ENCODE measurements around the gene ATP6V0A4.

The ATP6V0A4 gene

DNA sequence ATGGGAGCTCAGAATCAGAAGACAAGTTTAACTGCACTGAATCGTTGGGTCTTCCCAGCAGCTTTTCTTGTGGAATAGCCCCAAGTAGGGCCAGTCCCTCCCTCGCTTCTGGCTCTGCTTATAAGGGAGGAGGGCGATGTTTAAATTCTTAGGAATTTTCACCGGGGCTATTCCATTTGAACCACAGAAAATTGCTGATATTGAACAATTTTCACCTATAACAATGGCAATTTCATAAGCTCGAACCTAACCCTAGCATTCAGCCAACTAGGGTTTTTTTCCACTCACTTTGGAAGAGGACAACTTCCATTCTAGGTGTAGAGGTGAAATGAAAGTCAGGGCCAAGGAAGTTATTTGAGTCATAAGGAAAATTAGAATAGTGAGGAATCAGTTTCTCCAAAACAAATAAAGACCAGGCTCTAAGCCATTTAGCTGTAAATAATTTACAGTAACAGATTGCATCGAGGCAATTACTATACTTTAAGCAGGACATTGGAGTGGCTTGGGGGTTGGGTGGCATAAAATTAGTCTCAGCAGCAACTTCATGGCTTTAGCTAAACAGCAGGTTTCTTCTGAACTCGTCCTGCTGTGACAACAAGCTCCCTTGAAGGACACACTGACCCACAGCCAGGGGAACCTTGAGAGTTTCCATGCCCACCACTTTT is 1.5 kb upstream of the ATP6V0A4 start:
- TF ChIP-seq, protein P1, sequence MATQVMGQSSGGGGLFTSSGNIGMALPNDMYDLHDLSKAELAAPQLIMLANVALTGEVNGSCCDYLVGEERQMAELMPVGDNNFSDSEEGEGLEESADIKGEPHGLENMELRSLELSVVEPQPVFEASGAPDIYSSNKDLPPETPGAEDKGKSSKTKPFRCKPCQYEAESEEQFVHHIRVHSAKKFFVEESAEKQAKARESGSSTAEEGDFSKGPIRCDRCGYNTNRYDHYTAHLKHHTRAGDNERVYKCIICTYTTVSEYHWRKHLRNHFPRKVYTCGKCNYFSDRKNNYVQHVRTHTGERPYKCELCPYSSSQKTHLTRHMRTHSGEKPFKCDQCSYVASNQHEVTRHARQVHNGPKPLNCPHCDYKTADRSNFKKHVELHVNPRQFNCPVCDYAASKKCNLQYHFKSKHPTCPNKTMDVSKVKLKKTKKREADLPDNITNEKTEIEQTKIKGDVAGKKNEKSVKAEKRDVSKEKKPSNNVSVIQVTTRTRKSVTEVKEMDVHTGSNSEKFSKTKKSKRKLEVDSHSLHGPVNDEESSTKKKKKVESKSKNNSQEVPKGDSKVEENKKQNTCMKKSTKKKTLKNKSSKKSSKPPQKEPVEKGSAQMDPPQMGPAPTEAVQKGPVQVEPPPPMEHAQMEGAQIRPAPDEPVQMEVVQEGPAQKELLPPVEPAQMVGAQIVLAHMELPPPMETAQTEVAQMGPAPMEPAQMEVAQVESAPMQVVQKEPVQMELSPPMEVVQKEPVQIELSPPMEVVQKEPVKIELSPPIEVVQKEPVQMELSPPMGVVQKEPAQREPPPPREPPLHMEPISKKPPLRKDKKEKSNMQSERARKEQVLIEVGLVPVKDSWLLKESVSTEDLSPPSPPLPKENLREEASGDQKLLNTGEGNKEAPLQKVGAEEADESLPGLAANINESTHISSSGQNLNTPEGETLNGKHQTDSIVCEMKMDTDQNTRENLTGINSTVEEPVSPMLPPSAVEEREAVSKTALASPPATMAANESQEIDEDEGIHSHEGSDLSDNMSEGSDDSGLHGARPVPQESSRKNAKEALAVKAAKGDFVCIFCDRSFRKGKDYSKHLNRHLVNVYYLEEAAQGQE (IDR thresholded peaks at IDR 0.05; ENCODE audit: low read depth): no peak
- TF ChIP-seq, protein P2, sequence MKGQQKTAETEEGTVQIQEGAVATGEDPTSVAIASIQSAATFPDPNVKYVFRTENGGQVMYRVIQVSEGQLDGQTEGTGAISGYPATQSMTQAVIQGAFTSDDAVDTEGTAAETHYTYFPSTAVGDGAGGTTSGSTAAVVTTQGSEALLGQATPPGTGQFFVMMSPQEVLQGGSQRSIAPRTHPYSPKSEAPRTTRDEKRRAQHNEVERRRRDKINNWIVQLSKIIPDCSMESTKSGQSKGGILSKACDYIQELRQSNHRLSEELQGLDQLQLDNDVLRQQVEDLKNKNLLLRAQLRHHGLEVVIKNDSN (IDR thresholded peaks at IDR 0.05): no peak

DNA sequence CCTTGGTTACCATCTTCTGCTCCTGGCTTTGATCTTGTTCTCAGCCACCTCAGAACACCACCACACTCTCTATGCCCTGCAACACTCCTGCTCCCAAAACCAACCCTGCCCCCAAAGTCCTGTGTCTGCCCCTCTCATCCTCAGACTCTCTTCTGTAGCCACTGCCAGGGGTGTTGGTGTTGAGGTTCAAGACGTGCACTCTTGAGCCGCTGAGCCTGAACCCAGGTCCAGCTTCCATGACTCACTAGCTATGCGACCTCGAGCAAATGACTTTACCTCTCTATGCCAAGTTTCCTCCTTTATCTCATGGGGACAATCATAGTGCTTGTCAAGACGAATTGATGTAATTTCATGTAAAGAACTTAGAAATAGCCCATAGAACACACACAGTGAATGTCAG is 840 bp upstream of the ATP6V0A4 start:
- TF ChIP-seq YY1 (IDR thresholded peaks at IDR 0.05; ENCODE audit: low read depth): no peak
- TF ChIP-seq, protein P1 (IDR thresholded peaks at IDR 0.05; ENCODE audit: low read depth): no peak
- TF ChIP-seq ZBTB7A (IDR thresholded peaks at IDR 0.05; ENCODE audit: low read depth): no peak
- no peak for TF ChIP-seq EP300 (IDR thresholded peaks at IDR 0.05; ENCODE audit: borderline replicate concordance)
- no peak for TF ChIP-seq NFIC (IDR thresholded peaks at IDR 0.05)
- TF ChIP-seq TEAD4 (IDR thresholded peaks at IDR 0.05): no peak
- no peak for TF ChIP-seq FOXM1 (IDR thresholded peaks at IDR 0.05; ENCODE audit: borderline replicate concordance, low read depth)
- no peak for TF ChIP-seq TCF12 (IDR thresholded peaks at IDR 0.05; ENCODE audit: low read depth)
- TF ChIP-seq CREB1 (IDR thresholded peaks at IDR 0.05; ENCODE audit: low read depth): no peak
- TF ChIP-seq, protein P3, sequence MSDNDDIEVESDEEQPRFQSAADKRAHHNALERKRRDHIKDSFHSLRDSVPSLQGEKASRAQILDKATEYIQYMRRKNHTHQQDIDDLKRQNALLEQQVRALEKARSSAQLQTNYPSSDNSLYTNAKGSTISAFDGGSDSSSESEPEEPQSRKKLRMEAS (IDR thresholded peaks at IDR 0.05): no peak
- no peak for TF ChIP-seq TAF1 (IDR thresholded peaks at IDR 0.05; ENCODE audit: low read depth)
- no peak for TF ChIP-seq EGR1 (IDR thresholded peaks at IDR 0.05)
- no peak for TF ChIP-seq RAD21 (IDR thresholded peaks at IDR 0.05; ENCODE audit: low read depth)
- TF ChIP-seq, protein P2 (IDR thresholded peaks at IDR 0.05): no peak
- TF ChIP-seq CEBPB (IDR thresholded peaks at IDR 0.05): no peak

DNA sequence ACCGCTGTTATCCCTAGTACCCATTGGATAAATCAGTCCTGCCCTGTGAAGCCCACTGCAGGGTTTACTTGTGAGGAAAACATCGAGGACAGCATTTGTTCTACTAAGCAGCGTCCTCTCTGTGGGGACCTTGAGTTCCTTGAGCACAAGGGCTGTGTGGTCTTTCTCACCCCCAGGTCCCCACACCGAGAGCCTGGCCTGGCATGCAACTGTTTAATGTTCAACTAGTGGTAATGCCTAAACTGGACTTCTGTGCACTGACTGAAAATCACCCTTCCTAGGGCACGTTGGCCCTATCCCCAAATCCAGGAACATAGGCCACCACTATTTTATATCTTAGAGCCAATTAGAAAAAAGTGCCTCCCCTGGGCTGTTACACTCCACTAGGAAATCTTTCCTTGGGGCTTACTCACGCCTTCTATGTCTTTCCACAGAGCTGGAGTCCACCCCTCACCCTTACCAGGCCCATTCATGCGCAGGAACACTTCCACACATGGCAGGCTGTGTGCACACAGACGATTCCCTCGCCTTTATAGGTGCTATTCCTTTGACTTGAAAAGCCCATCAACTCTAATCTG is 1.9 kb downstream of the ATP6V0A4 start:
- TF ChIP-seq TAF1 (IDR thresholded peaks at IDR 0.05; ENCODE audit: low read depth): no peak
- TF ChIP-seq, protein P2 (IDR thresholded peaks at IDR 0.05): no peak
- TF ChIP-seq CEBPB (IDR thresholded peaks at IDR 0.05): no peak
- no peak for TF ChIP-seq NFIC (IDR thresholded peaks at IDR 0.05)
- TF ChIP-seq, protein P3 (IDR thresholded peaks at IDR 0.05): no peak
- TF ChIP-seq TCF12 (IDR thresholded peaks at IDR 0.05; ENCODE audit: low read depth): no peak

DNA sequence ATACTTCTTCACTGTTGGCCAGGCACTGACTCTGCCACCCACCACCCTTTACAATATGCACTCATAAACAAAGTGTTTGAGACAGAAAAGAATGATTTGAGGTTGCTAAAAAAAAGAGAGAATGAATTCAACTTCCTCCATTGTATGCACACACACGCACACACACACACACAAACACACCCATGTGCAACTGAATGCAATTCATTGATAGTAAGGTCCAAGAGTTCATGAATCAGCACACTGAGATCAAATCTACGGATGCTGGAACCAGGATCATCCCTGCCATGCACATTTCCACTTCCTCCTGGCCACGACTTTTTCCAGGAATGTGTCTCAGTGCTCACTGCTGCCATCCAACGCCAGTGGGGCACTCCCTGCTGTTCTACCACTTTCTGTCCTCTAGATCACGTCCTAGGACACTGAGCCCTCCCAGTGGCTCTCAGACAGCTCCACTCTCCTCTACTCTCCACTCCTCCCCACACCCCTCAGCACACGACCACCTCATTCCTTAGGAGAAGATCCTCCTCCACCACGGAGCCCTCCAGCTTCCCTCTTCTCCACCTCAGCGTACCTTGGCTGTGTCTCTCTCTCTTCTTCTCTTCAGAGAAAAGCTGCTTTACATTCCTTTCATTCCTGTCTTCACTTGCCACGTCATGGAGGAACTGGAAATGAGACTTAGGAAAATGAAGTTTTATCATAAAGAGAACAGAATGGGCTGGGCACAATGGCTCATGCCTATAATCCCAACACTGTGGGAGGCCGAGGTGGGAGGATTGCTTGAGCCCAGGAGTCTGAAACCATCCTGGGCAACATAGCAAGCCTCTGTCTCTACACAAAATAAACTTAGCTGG is 12.2 kb downstream of the ATP6V0A4 start:
- TF ChIP-seq EGR1 (IDR thresholded peaks at IDR 0.05) (no peak), TEAD4 (IDR thresholded peaks at IDR 0.05) (peak; percentile 53), RAD21 (IDR thresholded peaks at IDR 0.05; ENCODE audit: low read depth) (peak; percentile 20; the same call in 1 of the 2 replicates)

DNA sequence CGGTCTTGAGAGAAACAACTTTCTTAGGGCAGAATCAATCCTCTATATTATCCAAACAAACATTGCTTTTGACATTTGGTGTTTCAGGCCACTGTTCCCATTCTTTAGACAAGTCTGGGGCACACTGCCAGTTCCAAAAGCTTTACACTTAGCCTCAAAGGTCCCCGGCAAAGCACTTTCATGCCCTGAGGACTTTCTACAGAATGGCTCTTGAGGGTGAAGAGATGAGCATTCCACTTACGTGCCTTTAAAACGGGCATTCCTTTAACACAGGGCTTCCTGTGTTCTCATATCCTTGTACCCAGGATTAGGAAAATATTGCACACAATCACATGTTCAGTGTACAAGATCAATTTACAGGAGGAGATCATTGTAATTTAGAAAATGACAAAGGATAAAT is 13.3 kb downstream of the ATP6V0A4 start:
- no peak for TF ChIP-seq ZBTB7A (IDR thresholded peaks at IDR 0.05; ENCODE audit: low read depth)
- no peak for TF ChIP-seq TAF1 (IDR thresholded peaks at IDR 0.05; ENCODE audit: low read depth)
- TF ChIP-seq TCF12 (IDR thresholded peaks at IDR 0.05; ENCODE audit: low read depth): no peak
- TF ChIP-seq, protein P1 (IDR thresholded peaks at IDR 0.05; ENCODE audit: low read depth): no peak
- no peak for TF ChIP-seq EP300 (IDR thresholded peaks at IDR 0.05; ENCODE audit: borderline replicate concordance)
- no peak for TF ChIP-seq TEAD4 (IDR thresholded peaks at IDR 0.05)
- TF ChIP-seq EGR1 (IDR thresholded peaks at IDR 0.05): no peak
- TF ChIP-seq, protein P3 (IDR thresholded peaks at IDR 0.05): no peak
- TF ChIP-seq RAD21 (IDR thresholded peaks at IDR 0.05; ENCODE audit: low read depth): no peak
- TF ChIP-seq, protein P2 (IDR thresholded peaks at IDR 0.05): no peak
- no peak for TF ChIP-seq FOXM1 (IDR thresholded peaks at IDR 0.05; ENCODE audit: borderline replicate concordance, low read depth)
- no peak for TF ChIP-seq CREB1 (IDR thresholded peaks at IDR 0.05; ENCODE audit: low read depth)
- no peak for TF ChIP-seq NFIC (IDR thresholded peaks at IDR 0.05)
- TF ChIP-seq YY1 (IDR thresholded peaks at IDR 0.05; ENCODE audit: low read depth): no peak
